ENCODE results near the gene FES.

- TF ChIP-seq, protein P1, sequence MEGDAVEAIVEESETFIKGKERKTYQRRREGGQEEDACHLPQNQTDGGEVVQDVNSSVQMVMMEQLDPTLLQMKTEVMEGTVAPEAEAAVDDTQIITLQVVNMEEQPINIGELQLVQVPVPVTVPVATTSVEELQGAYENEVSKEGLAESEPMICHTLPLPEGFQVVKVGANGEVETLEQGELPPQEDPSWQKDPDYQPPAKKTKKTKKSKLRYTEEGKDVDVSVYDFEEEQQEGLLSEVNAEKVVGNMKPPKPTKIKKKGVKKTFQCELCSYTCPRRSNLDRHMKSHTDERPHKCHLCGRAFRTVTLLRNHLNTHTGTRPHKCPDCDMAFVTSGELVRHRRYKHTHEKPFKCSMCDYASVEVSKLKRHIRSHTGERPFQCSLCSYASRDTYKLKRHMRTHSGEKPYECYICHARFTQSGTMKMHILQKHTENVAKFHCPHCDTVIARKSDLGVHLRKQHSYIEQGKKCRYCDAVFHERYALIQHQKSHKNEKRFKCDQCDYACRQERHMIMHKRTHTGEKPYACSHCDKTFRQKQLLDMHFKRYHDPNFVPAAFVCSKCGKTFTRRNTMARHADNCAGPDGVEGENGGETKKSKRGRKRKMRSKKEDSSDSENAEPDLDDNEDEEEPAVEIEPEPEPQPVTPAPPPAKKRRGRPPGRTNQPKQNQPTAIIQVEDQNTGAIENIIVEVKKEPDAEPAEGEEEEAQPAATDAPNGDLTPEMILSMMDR (IDR thresholded peaks at IDR 0.05), result no peak
- TF ChIP-seq, protein P2, sequence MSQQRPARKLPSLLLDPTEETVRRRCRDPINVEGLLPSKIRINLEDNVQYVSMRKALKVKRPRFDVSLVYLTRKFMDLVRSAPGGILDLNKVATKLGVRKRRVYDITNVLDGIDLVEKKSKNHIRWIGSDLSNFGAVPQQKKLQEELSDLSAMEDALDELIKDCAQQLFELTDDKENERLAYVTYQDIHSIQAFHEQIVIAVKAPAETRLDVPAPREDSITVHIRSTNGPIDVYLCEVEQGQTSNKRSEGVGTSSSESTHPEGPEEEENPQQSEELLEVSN (IDR thresholded peaks at IDR 0.05; ENCODE audit: borderline replicate concordance, low read depth), result no peak
- TF ChIP-seq POLR2A (IDR thresholded peaks at IDR 0.05; ENCODE audit: low read length) (no peak), EP300 (IDR thresholded peaks at IDR 0.05) (no peak)
These were observed 18.1 kb upstream of the FES start for GRCh38 chr15:90866161-90866715.
